ENCODE measurements around the gene MBD3. TPM values are rescaled to one million over a fixed set of nuclear protein-coding genes. Genes with fewer than 3 reads are reported as not detected.

MBD3 gene
- total and polyA plus RNA-seq, 2 experiments from 2014 or later = 27.6 to 118 TPM

GRCh38 chr19:1580957-1581356 lies 11.7 kb downstream of the MBD3 start:
- H3K27me3 Mint-ChIP-seq (ENCODE audit: insufficient read depth, low read depth, poor library complexity) = peaks cover 4% of the 10 kb centered on the region
- no peak overlapping the region for H3K4me3 ChIP-seq
- H3K4me1 Mint-ChIP-seq = no peaks in the 10 kb centered on the region
- no peak overlapping the region for H3K27ac Mint-ChIP-seq
- H3K36me3 ChIP-seq (ENCODE audit: insufficient read depth) = no peaks in the 10 kb centered on the region; the same call in 1 of the 2 replicates
- TF ChIP-seq ZNF331 (CRISPR knock-in tag; IDR thresholded peaks at IDR 0.05; ENCODE audit: low read depth) (no peak), CREB1 (CRISPR knock-in tag; IDR thresholded peaks at IDR 0.05; ENCODE audit: low read depth) (no peak), CTCF (conservative IDR thresholded peaks at IDR 0.05; ENCODE audit: low read depth in 2 of 2) (no peak), REST (IDR thresholded peaks at IDR 0.05; ENCODE audit: unreplicated experiment) (no peak), ZNF114 (CRISPR knock-in tag; IDR thresholded peaks at IDR 0.05) (no peak), POLR2AphosphoS5 (IDR thresholded peaks at IDR 0.05; ENCODE audit: low read depth) (no peak), ETS1 (IDR thresholded peaks at IDR 0.05) (no peak), JUNB (IDR thresholded peaks at IDR 0.05; ENCODE audit: unreplicated experiment) (no peak)
- H3K4me2 ChIP-seq = no peak overlapping the region
- H3K4me3 Mint-ChIP-seq = no peak overlapping the region
- H3K36me3 Mint-ChIP-seq (ENCODE audit: low read depth) = peaks cover 61% of the 10 kb centered on the region
- H3K27me3 ChIP-seq (ENCODE audit: insufficient read depth) = no peaks in the 10 kb centered on the region
- H3K9me2 ChIP-seq (ENCODE audit: insufficient read depth) = no peaks in the 10 kb centered on the region
- H3K27ac ChIP-seq (ENCODE audit: low read depth) = no peak overlapping the region
- ATAC-seq = no peak
- peaks cover 11% of the 10 kb centered on the region for H4K20me1 ChIP-seq (replicated peaks; ENCODE audit: insufficient read depth)
- H3K9me3 Mint-ChIP-seq = no peaks in the 10 kb centered on the region
- DNase-seq (ENCODE audit: low spot score) = no peak
- no peaks in the 10 kb centered on the region for H3K4me1 ChIP-seq (ENCODE audit: insufficient read depth)
- H3K79me2 ChIP-seq (replicated peaks; ENCODE audit: insufficient read depth) = peaks cover 2% of the 10 kb centered on the region; the same call in 1 of the 2 replicates
- no peak overlapping the region for H2AFZ ChIP-seq
- no peaks in the 10 kb centered on the region for H3F3A ChIP-seq (replicated peaks; ENCODE audit: low read depth)

- no peaks in the 10 kb centered on the region for H3K9me2 ChIP-seq (ENCODE audit: insufficient read depth)
- no peaks in the 10 kb centered on the region for H3K79me2 ChIP-seq (replicated peaks; ENCODE audit: insufficient read depth)
- Mint-ChIP-seq H3K27me3 (ENCODE audit: insufficient read depth, low read depth, poor library complexity) (peaks cover 4% of the 10 kb centered on the region), H3K4me3 (no peak overlapping the region), H3K36me3 (ENCODE audit: low read depth) (peaks cover 58% of the 10 kb centered on the region), H3K27ac (no peak overlapping the region), H3K9me3 (no peaks in the 10 kb centered on the region), H3K4me1 (no peaks in the 10 kb centered on the region)
- H3K4me1 ChIP-seq (ENCODE audit: insufficient read depth) = no peaks in the 10 kb centered on the region
- no peak overlapping the region for H3K27ac ChIP-seq (ENCODE audit: low read depth)
- DNase-seq (ENCODE audit: low spot score) = no peak
- no peaks in the 10 kb centered on the region; the same call in 1 of the 2 replicates for H3K36me3 ChIP-seq (ENCODE audit: insufficient read depth)
- H3K4me3 ChIP-seq = no peak overlapping the region
- H4K20me1 ChIP-seq (replicated peaks; ENCODE audit: insufficient read depth) = peaks cover 9% of the 10 kb centered on the region
- no peak overlapping the region for H2AFZ ChIP-seq
- no peak for ATAC-seq
- H3K27me3 ChIP-seq (ENCODE audit: insufficient read depth) = no peaks in the 10 kb centered on the region
- H3F3A ChIP-seq (replicated peaks; ENCODE audit: low read depth) = no peaks in the 10 kb centered on the region
- no peak overlapping the region for H3K4me2 ChIP-seq
- no peak for TF ChIP-seq EZH2 (IDR thresholded peaks at IDR 0.05; ENCODE audit: low read depth, unreplicated experiment)
- no peak for TF ChIP-seq ZNF114 (CRISPR knock-in tag; IDR thresholded peaks at IDR 0.05)
- no peak for TF ChIP-seq ZNF462 (CRISPR knock-in tag; IDR thresholded peaks at IDR 0.05)
- no peak for TF ChIP-seq POLR2AphosphoS5 (IDR thresholded peaks at IDR 0.05; ENCODE audit: low read depth)
Measured at GRCh38 chr19:1580382-1580781, 12.3 kb downstream of the MBD3 start.
